Measurements from ENCODE around the gene MAPK14.
"Not testable (repeated sequence)": the region's sequence is repeated elsewhere in the genome, so short reads cannot be mapped to it uniquely, and the experiment has no call there.

The MAPK14 gene

GRCh38 chr6:36124881-36125280, 97.3 kb downstream of the MAPK14 start:
- no peak for DNase-seq

GRCh38 chr6:36125575-36125974, 98.0 kb downstream of the MAPK14 start:
- DNase-seq: no peak

GRCh38 chr6:36126121-36126520, 98.5 kb downstream of the MAPK14 start:
- no peak for DNase-seq

GRCh38 chr6:36126553-36127458, 99.2 kb downstream of the MAPK14 start:
- DNase-seq: peak; percentile 20

GRCh38 chr6:36127462-36128016, 99.9 kb downstream of the MAPK14 start:
- no peak for DNase-seq

GRCh38 chr6:36128073-36128472, 100.5 kb downstream of the MAPK14 start:
- DNase-seq: no peak

- DNase-seq: no peak
These were observed 101.2 kb downstream of the MAPK14 start for GRCh38 chr6:36128793-36129192.

- DNase-seq: not testable (repeated sequence)
These were observed 101.7 kb downstream of the MAPK14 start for GRCh38 chr6:36129334-36129733.

GRCh38 chr6:36129941-36130666, 102.5 kb downstream of the MAPK14 start, which contains the start of gene MAPK13:
Gene MAPK13, plus strand, starts transcription at chr6:36130513. Its CDS starts 70 bp downstream, at chr6:36130583.
- DNase-seq: peak; percentile 24

GRCh38 chr6:36130667-36131510, 103.3 kb downstream of the MAPK14 start:
- peak; percentile 49 for DNase-seq

- DNase-seq: peak; percentile 85
These were observed 104.1 kb downstream of the MAPK14 start for GRCh38 chr6:36131511-36132245.

GRCh38 chr6:36132246-36132895, 104.8 kb downstream of the MAPK14 start:
- DNase-seq: no peak

GRCh38 chr6:36133148-36133547, 105.5 kb downstream of the MAPK14 start:
- no peak for DNase-seq

GRCh38 chr6:36133912-36134311, 106.3 kb downstream of the MAPK14 start:
- no peak for DNase-seq

GRCh38 chr6:36135053-36135731, 107.6 kb downstream of the MAPK14 start:
- no peak for DNase-seq

- DNase-seq: no peak
These were observed 108.4 kb downstream of the MAPK14 start for GRCh38 chr6:36136034-36136433.

GRCh38 chr6:36136551-36136950, 108.9 kb downstream of the MAPK14 start:
- no peak for DNase-seq

GRCh38 chr6:36138667-36139066, 111.1 kb downstream of the MAPK14 start:
- no peak for DNase-seq

- no peak for DNase-seq
These were observed 111.8 kb downstream of the MAPK14 start for GRCh38 chr6:36139431-36139830.

GRCh38 chr6:36139991-36140710, 112.5 kb downstream of the MAPK14 start:
- no peak for DNase-seq
